Esophagus muscularis mucosa (tissue), 4 donors: ENCODE data around the gene CNOT11.

ENCODE experiments used
- CTCF ChIP-seq, 3 experiments: fragments of 200-600 bp in 2 of 3; fragments of 450-650 bp in 1 of 3; sonication (generic) in 2 of 3; IDR thresholded peaks; one replicate each; pipeline ENCODE4 v1.5.1; 2017 to 2019; ENCODE audit warnings: antibody characterized with exemption in 3 of 3, mild to moderate bottlenecking in 2 of 3, moderate library complexity in 1 of 3
- EP300 ChIP-seq: sonication (generic); formaldehyde crosslinking; IDR thresholded peaks from one replicate; pipeline ENCODE4 v1.6.1; 2017; ENCODE audit warnings: antibody characterized with exemption
- POLR2A ChIP-seq: fragments of 450-650 bp; IDR thresholded peaks from one replicate; pipeline ENCODE4 v1.6.1; 2017; ENCODE audit warnings: antibody characterized with exemption, moderate library complexity, mild to moderate bottlenecking, low read depth
- POLR2AphosphoS5 ChIP-seq, 2 donors: sonication (generic); formaldehyde crosslinking; IDR thresholded peaks; one replicate each; pipeline ENCODE4 v1.6.1; 2017; ENCODE audit warnings: antibody characterized with exemption in 2 of 2

DNA sequence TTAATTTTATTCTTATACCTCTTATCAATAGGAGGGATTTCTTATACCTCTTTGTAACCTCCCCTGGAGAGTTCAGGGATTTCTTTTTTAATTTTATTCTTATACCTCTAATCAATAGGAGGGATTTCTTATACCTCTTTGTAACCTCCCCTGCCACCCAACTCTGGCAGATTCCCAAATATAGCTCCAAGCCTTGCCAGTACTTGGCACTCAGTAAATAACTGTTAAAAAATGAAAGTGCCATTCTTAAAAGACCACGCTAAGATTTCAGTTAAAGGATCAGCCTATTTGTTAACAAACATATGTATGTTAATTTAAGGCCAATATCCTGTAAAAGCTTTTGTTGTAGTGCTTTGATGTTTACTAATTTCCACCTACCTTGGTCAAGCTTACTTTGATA, 51.0 kb downstream of the CNOT11 start:
- TF ChIP-seq CTCF (IDR thresholded peaks at IDR 0.05) (no peak), EP300 (no peak), POLR2A (no peak), POLR2AphosphoS5 (IDR thresholded peaks at IDR 0.05) (no peak)
